IPS-18a (cell line): ENCODE results near the gene HIVEP3.

Experiments used
- H3K27ac ChIP-seq: one replicate; pipeline ENCODE4 v1.5.1; 2013; ENCODE audit warnings: low read length
- H3K27me3 ChIP-seq: one replicate; pipeline ENCODE4 v1.6.1; 2013; ENCODE audit warnings: mild to moderate bottlenecking, low read length; ENCODE audit not compliant: control insufficient read depth, insufficient read depth
- H3K36me3 ChIP-seq: one replicate; pipeline ENCODE4 v1.6.1; 2013; ENCODE audit warnings: low read depth, low read length; ENCODE audit not compliant: control insufficient read depth
- H3K4me1 ChIP-seq: one replicate; pipeline ENCODE4 v1.6.1; 2013; ENCODE audit warnings: low read depth, low read length; ENCODE audit not compliant: control insufficient read depth
- H3K4me3 ChIP-seq: one replicate; pipeline ENCODE4 v1.5.1; 2013; ENCODE audit warnings: low read length
- H3K9ac ChIP-seq: one replicate; pipeline ENCODE4 v1.6.1; 2013; ENCODE audit warnings: mild to moderate bottlenecking, low read length, moderate library complexity
- H3K9me3 ChIP-seq: one replicate; pipeline ENCODE4 v1.6.1; 2013; ENCODE audit warnings: low read depth, low read length; ENCODE audit not compliant: control insufficient read depth

HIVEP3 gene

DNA sequence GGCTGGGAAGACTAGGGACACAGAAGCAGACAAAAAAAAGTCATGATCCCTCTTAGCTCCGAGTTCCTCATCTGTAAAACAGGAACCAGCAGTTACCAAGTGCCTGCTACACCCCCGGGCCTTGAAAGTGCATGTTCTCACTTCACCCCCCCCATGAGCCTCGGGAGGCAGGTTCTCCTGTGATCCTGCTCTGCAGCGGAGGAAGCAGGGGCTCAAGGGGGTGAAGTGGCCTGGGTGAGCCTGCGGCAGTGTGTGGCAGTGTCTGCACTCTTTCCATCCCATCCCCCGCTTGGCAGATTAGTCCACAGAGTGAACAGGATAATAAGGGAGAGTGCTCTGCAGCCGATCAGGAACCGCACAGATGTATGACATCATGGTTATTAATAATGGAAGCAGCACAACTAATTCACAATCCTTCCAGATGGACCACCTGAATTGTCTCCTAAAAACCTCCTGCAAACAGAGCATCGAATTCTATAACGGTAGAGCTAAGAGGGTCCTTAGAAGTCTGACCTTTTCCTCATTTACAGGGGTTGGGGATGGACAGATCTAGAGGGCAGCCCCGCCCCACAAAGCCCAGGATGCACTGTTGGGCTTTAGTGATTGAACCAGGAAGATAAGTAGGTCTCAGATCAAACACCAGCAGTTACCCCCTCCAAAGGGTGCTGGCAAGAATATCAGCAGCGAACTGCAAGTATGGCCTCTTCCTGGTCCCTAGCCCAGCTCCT, 260.1 kb downstream of the HIVEP3 start:
- Histone ChIP-seq H3K27ac (no peak overlapping the region), H3K4me1 (peaks cover 5% of the 10 kb centered on the region), H3K9ac (no peak overlapping the region), H3K4me3 (no peak overlapping the region), H3K9me3 (no peaks in the 10 kb centered on the region), H3K27me3 (peaks cover 36% of the 10 kb centered on the region), H3K36me3 (no peaks in the 10 kb centered on the region)

DNA sequence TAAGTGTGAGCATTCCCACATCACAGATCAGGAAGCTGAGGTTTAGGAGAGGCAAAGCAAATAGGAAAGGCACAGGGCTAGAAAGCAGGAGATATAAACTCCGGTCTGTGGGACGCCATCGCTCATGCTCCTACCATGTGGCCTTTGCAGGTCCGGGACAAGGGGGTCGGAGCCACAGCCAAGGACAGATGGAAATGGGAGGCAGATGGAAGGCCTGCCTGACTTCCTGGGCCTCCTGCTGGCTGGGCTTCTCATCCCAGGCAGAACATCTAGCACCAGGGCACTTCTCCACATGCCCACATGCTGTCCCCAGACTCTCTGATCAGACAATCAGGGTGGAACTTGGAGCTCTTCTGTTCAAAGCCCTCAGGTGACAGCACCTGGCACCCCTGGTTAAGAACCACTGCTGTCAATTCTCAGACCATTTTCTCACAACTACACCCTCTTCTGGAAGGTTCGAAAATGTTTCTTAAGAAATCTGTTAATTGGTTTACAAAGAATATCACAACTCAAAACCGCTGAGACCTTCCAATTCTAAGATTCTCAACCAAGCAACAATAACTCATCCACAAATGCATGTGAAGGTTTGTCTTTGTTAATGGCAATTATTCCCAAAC, 260.9 kb downstream of the HIVEP3 start:
- H3K9me3 ChIP-seq, result no peaks in the 10 kb centered on the region
- no peak overlapping the region for H3K27ac ChIP-seq
- no peak overlapping the region for H3K4me3 ChIP-seq
- peaks cover 28% of the 10 kb centered on the region for H3K27me3 ChIP-seq
- H3K4me1 ChIP-seq, result peaks cover 5% of the 10 kb centered on the region
- no peaks in the 10 kb centered on the region for H3K36me3 ChIP-seq
- no peak overlapping the region for H3K9ac ChIP-seq

DNA sequence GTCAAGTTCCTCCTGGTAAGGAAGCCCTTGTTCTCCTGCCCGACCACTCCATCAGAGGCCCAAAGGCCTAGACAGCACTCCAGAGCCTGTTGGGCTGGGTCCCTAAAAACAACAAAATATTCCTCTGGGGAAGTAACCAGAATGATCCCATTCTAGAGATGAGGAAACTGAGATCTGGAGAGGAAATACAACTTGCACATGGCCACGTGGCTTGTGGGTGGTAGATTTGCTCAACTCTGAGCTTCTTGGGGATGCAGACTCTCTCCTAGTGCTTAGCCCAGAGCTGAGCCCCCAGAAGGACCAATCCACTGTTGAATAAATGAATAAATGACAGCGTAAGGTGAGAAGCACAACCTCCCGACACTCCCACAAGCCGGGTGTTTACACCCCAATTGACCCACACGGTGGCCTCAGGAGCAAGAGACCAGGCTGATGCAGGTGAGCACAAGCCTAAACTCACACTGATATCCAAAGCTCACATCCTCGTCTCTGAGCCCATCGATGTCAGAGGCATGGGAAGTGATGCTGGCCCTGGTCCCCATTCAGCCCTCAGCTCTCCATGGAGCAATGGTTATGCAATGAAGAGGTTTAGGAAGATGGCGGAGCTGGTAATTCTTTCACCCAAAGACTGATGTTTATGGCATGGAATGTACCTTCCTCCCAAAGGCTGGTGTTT, 261.8 kb downstream of the HIVEP3 start:
- peaks cover 5% of the 10 kb centered on the region for H3K4me1 ChIP-seq
- H3K9me3 ChIP-seq, result no peaks in the 10 kb centered on the region
- H3K4me3 ChIP-seq, result no peak overlapping the region
- H3K9ac ChIP-seq, result no peak overlapping the region
- H3K27me3 ChIP-seq, result peaks cover 28% of the 10 kb centered on the region
- no peaks in the 10 kb centered on the region for H3K36me3 ChIP-seq
- H3K27ac ChIP-seq, result no peak overlapping the region

DNA sequence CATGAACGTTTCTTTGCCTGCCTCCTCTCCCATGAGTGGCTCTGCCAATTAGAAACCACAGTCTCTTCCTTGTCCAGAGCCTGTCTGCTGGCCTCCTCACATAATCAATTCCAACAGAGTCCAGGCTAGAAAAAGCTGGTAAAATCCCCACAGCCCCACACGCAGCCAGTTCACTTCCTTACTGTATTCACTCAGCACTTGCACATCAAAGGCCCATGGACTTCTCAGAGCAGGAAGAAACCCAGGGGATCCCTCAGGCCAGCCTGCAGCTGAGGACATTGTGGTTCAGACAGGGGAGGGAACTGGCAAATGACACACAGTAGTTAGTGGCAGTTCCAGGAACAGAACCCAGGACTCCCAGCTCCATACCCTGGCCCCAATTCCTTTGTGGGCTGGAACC, 262.7 kb downstream of the HIVEP3 start:
- no peaks in the 10 kb centered on the region for H3K36me3 ChIP-seq
- H3K4me1 ChIP-seq, result peaks cover 5% of the 10 kb centered on the region
- H3K9me3 ChIP-seq, result no peaks in the 10 kb centered on the region
- H3K27me3 ChIP-seq, result peaks cover 20% of the 10 kb centered on the region
- no peak overlapping the region for H3K9ac ChIP-seq
- no peak overlapping the region for H3K27ac ChIP-seq
- no peak overlapping the region for H3K4me3 ChIP-seq

DNA sequence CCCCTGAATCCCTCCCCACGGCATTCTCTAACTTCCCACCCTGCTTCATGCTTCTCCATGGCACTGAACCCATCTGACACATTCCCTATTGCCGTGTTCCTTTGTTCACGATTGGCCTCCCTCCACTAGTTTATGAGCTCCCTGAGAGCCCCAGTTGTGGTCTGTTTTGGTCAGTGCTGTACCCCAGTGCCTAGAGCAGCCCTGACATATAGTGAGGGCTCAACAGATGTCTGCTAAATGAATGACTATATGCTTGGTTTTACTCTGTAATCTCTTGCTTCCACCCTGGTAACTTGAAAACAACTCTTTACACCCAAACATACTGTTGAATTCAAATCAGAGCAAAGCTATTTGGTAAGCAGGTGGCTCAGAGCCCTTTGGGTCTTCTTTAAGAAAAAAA, 263.1 kb downstream of the HIVEP3 start:
- Histone ChIP-seq H3K27me3 (peaks cover 16% of the 10 kb centered on the region), H3K36me3 (no peaks in the 10 kb centered on the region), H3K4me3 (no peak overlapping the region), H3K9ac (no peak overlapping the region), H3K9me3 (no peaks in the 10 kb centered on the region), H3K27ac (no peak overlapping the region), H3K4me1 (peaks cover 5% of the 10 kb centered on the region)

DNA sequence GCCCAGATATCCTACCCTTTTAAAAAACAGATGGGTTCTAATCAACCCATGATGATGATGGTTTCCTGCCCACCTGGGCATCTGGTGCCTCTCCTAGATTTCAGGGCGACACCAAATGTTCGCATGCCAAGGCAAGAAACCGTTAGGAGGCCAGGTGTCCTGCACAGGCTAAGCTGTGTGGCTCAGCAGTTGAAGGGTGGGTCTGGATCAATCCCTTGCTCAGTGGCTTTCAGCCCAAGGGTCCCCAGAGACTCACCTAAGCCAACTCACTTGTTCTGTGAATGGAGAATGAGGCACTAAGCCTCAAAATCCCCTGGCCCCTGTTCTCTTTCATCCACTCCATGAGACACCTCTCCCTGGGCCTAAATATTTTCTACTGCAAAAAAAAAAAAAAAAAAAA, 265.1 kb downstream of the HIVEP3 start:
- Histone ChIP-seq H3K27ac (no peak overlapping the region), H3K9ac (no peak overlapping the region), H3K4me1 (peaks cover 5% of the 10 kb centered on the region)

DNA sequence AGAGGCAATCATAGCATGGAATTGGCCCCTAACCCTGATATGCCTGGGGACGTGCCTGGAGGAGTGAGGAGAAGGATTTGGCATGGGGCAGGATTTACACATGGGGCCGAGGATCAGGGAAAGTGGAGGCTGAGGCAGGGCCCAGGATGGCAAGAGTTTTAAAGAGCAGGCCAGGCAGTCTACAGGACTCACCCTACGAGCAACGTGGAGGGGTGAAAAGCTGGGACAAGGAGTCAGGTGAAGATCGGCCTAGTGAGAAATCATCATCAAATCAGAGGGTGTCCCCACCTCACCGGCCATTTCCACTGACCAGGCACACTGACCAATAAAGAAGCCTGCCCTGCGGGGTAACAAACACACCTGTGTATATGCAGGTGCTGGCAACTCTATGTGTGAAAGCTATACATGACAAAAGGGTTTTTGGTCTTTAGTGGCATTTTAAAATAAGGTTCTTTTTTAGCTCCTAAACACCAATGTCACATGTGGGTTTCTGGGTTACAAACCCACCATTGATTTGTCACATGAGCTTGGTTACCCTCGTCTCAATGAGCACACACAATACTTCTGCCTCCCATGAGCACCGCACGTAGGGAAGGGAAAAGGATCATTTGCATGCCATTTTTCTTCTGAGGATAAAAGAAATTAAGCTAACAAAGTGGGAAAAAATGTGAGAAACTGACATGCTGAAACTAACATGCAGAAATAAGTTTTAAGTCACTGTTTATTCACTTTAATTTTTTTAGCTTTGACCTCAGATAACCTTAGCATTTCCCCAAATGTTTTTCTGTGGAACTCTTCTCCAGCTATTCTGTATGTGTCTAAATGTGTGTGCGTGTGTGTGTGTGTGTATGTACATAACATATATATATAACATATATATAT, 266.1 kb downstream of the HIVEP3 start:
- H3K4me1 ChIP-seq, result peaks cover 5% of the 10 kb centered on the region

More for the DNA sequence above, 265.1 kb downstream of the HIVEP3 start:
- Histone ChIP-seq H3K9me3 (no peaks in the 10 kb centered on the region), H3K36me3 (no peaks in the 10 kb centered on the region), H3K4me3 (no peak overlapping the region), H3K27me3 (no peaks in the 10 kb centered on the region)

DNA sequence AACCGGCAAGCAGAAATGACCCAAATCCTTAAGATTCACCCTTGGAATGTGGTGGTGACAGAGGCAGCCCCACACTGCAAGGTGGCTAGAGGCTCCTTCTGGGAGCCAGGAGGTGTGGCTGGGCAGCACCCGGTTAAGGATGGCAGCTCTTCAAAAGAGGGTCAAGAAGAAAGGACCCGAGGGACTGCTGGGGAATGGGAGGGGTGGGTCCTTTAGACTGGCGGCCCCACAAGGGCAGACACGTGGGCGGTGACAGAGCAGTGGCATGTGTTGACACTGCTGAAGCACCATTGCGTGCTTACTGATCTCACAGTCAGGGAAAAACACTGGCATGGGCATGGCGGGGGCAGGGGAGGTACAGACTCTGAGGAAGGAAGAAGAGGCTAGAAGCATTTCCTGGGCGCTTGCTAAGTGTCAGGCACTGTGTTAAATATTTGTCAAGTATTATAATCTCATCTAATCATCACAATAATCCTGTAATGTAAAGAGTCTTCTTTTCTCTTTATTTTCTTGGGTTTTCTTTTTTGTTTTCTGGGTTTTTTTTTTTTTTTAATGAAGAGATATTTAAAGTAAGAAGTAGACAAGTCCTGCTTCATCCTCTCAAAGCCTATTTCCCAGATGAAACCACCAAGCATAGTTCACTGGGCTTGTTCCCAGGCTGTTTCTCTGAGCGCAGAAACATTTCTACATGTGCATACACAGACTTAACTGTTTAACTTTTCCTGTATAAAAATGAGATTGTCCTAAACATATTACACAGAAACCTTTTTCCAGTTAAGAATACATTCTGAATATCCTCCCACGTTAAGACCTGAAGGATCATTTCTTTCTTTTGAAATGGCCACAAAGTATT, 268.5 kb downstream of the HIVEP3 start:
- H3K4me1 ChIP-seq, result no peaks in the 10 kb centered on the region
- no peaks in the 10 kb centered on the region for H3K9me3 ChIP-seq
- no peak overlapping the region for H3K9ac ChIP-seq
- H3K4me3 ChIP-seq, result no peak overlapping the region
- H3K27ac ChIP-seq, result no peak overlapping the region
- H3K27me3 ChIP-seq, result no peaks in the 10 kb centered on the region
- no peaks in the 10 kb centered on the region for H3K36me3 ChIP-seq

More for the DNA sequence above, 266.1 kb downstream of the HIVEP3 start:
- Histone ChIP-seq H3K9me3 (no peaks in the 10 kb centered on the region), H3K9ac (no peak overlapping the region), H3K27ac (no peak overlapping the region), H3K4me3 (no peak overlapping the region), H3K36me3 (no peaks in the 10 kb centered on the region), H3K27me3 (no peaks in the 10 kb centered on the region)

DNA sequence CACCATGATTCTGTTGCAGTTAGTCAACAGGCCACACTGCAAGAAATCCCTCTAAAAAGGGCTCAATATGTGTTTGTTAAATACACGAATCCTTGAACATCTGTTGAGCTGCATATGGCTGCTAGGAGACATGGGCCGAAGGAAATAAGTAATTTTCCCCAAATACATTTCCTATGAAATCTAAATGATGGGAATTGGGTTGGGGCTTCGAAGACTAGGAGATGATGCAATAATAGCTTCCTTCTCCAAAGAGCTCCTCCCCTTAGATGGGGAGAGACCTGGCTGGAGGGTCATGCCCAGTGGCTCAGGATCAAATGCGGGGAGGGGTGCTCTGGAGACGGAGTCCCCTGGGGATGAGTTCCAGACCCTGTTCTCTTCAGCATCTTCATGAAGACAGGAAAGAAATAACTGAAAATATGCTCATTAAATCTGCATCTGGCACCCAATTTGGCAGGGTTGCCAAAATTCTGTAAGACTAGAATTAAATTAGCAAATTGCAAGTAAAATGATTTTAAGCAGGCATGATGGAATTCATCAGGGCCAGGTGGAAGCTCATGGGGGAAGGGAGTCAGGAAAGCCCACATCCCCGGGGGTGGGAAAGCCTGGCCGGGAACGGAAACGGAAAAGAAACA, 269.2 kb downstream of the HIVEP3 start:
- Histone ChIP-seq H3K9ac (no peak overlapping the region), H3K9me3 (no peaks in the 10 kb centered on the region), H3K27ac (no peak overlapping the region), H3K36me3 (no peaks in the 10 kb centered on the region), H3K4me1 (no peaks in the 10 kb centered on the region), H3K27me3 (no peaks in the 10 kb centered on the region), H3K4me3 (no peak overlapping the region)

DNA sequence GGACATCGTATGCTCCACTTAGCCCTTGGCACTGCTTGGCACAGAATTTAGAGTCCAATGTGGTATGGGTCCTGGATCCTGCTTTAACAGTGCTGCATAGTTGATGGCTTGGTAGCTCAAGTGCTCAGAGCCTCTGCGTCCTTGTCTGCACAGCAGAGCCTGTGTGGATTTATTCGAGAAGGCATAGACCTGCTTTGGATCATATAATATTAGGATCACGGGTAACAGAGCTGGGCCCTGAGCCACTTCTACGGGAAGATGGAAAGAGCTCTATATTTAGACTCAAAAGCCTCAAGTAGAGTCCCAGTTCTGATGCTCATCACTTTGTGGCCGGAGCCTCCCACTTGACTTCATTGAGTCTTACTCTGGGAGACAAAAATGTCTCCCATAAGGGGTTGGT, 269.9 kb downstream of the HIVEP3 start:
- no peaks in the 10 kb centered on the region for H3K9me3 ChIP-seq
- no peaks in the 10 kb centered on the region for H3K4me1 ChIP-seq
- H3K27me3 ChIP-seq, result no peaks in the 10 kb centered on the region
- H3K9ac ChIP-seq, result no peak overlapping the region
- H3K36me3 ChIP-seq, result no peaks in the 10 kb centered on the region
- H3K27ac ChIP-seq, result no peak overlapping the region
- H3K4me3 ChIP-seq, result no peak overlapping the region
